ENCODE data around the gene COP1. TPM values are rescaled to one million over a fixed set of nuclear protein-coding genes. Genes with fewer than 3 reads are reported as not detected.

COP1 gene
- polyA plus RNA-seq, 2 of the 4 experiments (the other 2 are of a cell fraction): 21.9 to 42.0 TPM

DNA sequence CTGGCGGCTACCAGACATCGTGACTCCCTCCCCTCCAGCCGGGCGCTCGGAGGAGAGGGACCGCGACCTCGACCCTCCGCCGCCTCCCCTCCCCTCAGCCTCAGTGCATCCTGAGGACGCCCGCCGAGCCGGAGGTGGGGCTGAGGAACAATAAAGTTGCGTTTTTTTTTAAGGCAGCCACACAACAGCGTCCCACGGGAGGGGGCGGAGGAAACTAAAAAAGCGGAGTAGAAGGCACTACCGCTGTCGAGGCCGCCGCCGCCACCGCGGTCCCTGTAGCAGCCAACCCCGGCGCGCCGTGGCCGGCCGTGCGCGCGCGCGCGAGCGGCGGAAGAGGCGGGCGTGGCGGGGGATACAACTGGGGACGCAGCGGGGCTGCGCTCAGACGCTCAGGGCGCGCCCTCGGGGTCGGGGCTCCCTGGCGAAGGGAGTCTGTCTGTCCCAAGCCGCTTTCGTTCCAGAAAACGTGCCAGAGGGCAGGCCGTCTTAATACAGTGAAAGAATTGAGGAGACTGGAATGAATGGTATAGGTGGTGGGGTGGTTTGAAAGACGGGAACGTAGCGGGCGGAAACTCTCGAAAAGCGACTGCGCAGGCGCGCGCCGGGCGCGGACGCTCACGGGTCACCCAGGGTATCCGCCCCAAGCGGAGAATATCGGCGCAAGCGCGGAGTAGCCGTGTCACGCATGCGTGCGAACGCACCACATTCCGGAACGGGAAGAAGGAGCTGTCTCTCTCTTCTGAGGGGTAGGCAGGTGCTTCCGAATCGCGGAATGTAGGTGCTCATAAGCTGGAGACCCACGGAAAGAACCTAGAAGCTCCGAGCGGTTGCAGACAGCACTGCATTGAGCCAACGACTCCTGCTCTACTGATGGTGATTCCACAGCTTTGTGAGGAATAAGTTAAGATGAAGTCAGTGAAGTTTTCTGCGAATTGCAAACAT lies at the start of gene COP1 (continued):
- TF ChIP-seq ZSCAN20 (CRISPR knock-in tag; IDR thresholded peaks at IDR 0.05) (no peak), BHLHE40 (IDR thresholded peaks at IDR 0.05; ENCODE audit: low read depth, low read length) (no peak), HEYL (CRISPR knock-in tag; IDR thresholded peaks at IDR 0.05) (no peak), FOSL2 (IDR thresholded peaks at IDR 0.05) (no peak), FOSL2 (CRISPR knock-in tag; IDR thresholded peaks at IDR 0.05) (no peak), HOXB5 (CRISPR knock-in tag; IDR thresholded peaks at IDR 0.05) (no peak), MYC (IDR thresholded peaks at IDR 0.05; ENCODE audit: borderline replicate concordance, low read length) (0 out of 2 replicates have a peak, but pooled peaks have one; percentile 16), ESRRA (IDR thresholded peaks at IDR 0.05; ENCODE audit: borderline replicate concordance, low read length) (no peak), HOXB13 (CRISPR knock-in tag; IDR thresholded peaks at IDR 0.05; ENCODE audit: low read depth) (no peak), MAFK (IDR thresholded peaks at IDR 0.05; ENCODE audit: partially characterized antibody) (no peak), CBX2 (IDR thresholded peaks at IDR 0.05; ENCODE audit: borderline replicate concordance, low read depth) (no peak), RFX5 (IDR thresholded peaks at IDR 0.05) (no peak), EP300 (IDR thresholded peaks at IDR 0.05) (no peak), EHMT2 (IDR thresholded peaks at IDR 0.05; ENCODE audit: low read depth) (no peak), KDM5A (IDR thresholded peaks at IDR 0.05) (no peak), CBX8 (IDR thresholded peaks at IDR 0.05) (no peak), JUN (IDR thresholded peaks at IDR 0.05) (peak; percentile 83 to 95; a peak in 4 of 5 replicates)
- TF ChIP-seq, protein P1, sequence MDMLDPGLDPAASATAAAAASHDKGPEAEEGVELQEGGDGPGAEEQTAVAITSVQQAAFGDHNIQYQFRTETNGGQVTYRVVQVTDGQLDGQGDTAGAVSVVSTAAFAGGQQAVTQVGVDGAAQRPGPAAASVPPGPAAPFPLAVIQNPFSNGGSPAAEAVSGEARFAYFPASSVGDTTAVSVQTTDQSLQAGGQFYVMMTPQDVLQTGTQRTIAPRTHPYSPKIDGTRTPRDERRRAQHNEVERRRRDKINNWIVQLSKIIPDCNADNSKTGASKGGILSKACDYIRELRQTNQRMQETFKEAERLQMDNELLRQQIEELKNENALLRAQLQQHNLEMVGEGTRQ (IDR thresholded peaks at IDR 0.05): no peak
- TF ChIP-seq, protein P2, sequence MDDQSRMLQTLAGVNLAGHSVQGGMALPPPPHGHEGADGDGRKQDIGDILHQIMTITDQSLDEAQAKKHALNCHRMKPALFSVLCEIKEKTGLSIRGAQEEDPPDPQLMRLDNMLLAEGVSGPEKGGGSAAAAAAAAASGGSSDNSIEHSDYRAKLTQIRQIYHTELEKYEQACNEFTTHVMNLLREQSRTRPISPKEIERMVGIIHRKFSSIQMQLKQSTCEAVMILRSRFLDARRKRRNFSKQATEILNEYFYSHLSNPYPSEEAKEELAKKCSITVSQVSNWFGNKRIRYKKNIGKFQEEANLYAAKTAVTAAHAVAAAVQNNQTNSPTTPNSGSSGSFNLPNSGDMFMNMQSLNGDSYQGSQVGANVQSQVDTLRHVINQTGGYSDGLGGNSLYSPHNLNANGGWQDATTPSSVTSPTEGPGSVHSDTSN (IDR thresholded peaks at IDR 0.05): peak; percentile 11; the same call in 1 of the 2 replicates
- TF ChIP-seq, protein P3, sequence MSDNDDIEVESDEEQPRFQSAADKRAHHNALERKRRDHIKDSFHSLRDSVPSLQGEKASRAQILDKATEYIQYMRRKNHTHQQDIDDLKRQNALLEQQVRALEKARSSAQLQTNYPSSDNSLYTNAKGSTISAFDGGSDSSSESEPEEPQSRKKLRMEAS (IDR thresholded peaks at IDR 0.05): peak; percentile 62

DNA sequence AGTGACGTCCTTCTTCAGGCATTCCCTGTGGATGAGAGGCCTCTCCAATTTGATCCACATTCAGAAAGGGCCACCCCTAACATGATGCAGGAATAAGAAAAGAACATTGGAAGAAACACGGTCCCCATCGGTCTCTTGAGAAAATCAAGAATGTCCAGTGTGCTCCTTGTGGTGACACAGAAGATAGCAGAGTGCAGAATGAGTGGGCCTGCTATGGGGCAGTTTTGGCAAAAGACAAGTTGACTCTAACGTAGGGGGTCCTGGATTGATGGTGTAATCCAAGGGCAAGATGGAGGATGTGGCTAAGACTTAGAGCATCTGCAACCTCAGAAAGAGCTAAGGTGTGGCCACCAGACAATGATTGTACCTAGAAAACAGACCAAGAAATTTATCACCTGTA lies 45.1 kb upstream of the COP1 start:
- Histone ChIP-seq H3K4me2 (no peak overlapping the region), H3K4me1 (no peaks in the 10 kb centered on the region), H3K4me3 (no peak overlapping the region), H3K9me3 (no peaks in the 10 kb centered on the region), H3K27ac (no peak overlapping the region)
- ChIA-PET CTCF (no interaction called here), POLR2A (no interaction called here)
- DNase-seq (ENCODE audit: low read depth in 1 of 2, low spot score in 1 of 2) (no peak), FAIRE-seq (no peak), ATAC-seq (peak; percentile 54 to 56; a peak in 4 of 6 replicates)
- TF ChIP-seq EHF (CRISPR knock-in tag; IDR thresholded peaks at IDR 0.05): no peak
- no peak for TF ChIP-seq CHD4 (IDR thresholded peaks at IDR 0.05; ENCODE audit: borderline replicate concordance)
- no peak for TF ChIP-seq RFX5 (IDR thresholded peaks at IDR 0.05)
- TF ChIP-seq CBX2 (IDR thresholded peaks at IDR 0.05; ENCODE audit: borderline replicate concordance, low read depth): no peak
- TF ChIP-seq ZNF302 (CRISPR knock-in tag; IDR thresholded peaks at IDR 0.05): no peak
- TF ChIP-seq, protein P2 (IDR thresholded peaks at IDR 0.05): no peak
- TF ChIP-seq NPAS2 (CRISPR knock-in tag; IDR thresholded peaks at IDR 0.05; ENCODE audit: borderline replicate concordance): no peak
- TF ChIP-seq BHLHE40 (IDR thresholded peaks at IDR 0.05; ENCODE audit: low read depth, low read length): no peak
- no peak for TF ChIP-seq NFE2L2 (conservative IDR thresholded peaks at IDR 0.05; ENCODE audit: low read length)
- no peak for TF ChIP-seq RAD21 (conservative IDR thresholded peaks at IDR 0.05 in 1 of 2, IDR thresholded peaks at IDR 0.05 in 1 of 2)
- TF ChIP-seq PHF8 (IDR thresholded peaks at IDR 0.05; ENCODE audit: borderline replicate concordance, low read depth): no peak
- TF ChIP-seq, protein P4, sequence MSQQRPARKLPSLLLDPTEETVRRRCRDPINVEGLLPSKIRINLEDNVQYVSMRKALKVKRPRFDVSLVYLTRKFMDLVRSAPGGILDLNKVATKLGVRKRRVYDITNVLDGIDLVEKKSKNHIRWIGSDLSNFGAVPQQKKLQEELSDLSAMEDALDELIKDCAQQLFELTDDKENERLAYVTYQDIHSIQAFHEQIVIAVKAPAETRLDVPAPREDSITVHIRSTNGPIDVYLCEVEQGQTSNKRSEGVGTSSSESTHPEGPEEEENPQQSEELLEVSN (IDR thresholded peaks at IDR 0.05; ENCODE audit: borderline replicate concordance, low read depth): no peak
- TF ChIP-seq, protein P5, sequence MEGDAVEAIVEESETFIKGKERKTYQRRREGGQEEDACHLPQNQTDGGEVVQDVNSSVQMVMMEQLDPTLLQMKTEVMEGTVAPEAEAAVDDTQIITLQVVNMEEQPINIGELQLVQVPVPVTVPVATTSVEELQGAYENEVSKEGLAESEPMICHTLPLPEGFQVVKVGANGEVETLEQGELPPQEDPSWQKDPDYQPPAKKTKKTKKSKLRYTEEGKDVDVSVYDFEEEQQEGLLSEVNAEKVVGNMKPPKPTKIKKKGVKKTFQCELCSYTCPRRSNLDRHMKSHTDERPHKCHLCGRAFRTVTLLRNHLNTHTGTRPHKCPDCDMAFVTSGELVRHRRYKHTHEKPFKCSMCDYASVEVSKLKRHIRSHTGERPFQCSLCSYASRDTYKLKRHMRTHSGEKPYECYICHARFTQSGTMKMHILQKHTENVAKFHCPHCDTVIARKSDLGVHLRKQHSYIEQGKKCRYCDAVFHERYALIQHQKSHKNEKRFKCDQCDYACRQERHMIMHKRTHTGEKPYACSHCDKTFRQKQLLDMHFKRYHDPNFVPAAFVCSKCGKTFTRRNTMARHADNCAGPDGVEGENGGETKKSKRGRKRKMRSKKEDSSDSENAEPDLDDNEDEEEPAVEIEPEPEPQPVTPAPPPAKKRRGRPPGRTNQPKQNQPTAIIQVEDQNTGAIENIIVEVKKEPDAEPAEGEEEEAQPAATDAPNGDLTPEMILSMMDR (IDR thresholded peaks at IDR 0.05): no peak
- no peak for TF ChIP-seq CBX8 (IDR thresholded peaks at IDR 0.05)
- TF ChIP-seq SMC3 (IDR thresholded peaks at IDR 0.05): no peak
- no peak for TF ChIP-seq HOXB5 (CRISPR knock-in tag; IDR thresholded peaks at IDR 0.05)
- TF ChIP-seq CHD2 (IDR thresholded peaks at IDR 0.05; ENCODE audit: low read length, partially characterized antibody): no peak
- WGBS (ENCODE audit: missing lambda C conversion rate): 32% methylated on average over 4 of the region's 4 CpGs

All from A549 (cell line).